Bronchial smooth muscle cell (primary cell): ENCODE data around the gene ZNF507. TPM values are rescaled to one million over a fixed set of nuclear protein-coding genes. Genes with fewer than 3 reads are reported as not detected.

Source experiments
- total RNA-seq: library from RNA; depleted of rRNA; stranded (reverse); fragments of >200 nt; gene quantifications from 2 replicates; pipeline ENCODE4 v1.2.1, GENCODE V29; 2014

ZNF507 gene
- 6.8 and 8.0 TPM in 2 replicates for total RNA-seq

GRCh38 chr19:32345261-32346207 is at the start of gene ZNF507:
TSS of gene ZNF507 (plus strand) at chr19:32345610. CDS start at chr19:32352831, 7,221 bp downstream.

GRCh38 chr19:32405431-32406160 is 60.2 kb downstream of the ZNF507 start, which contains the start of gene DPY19L3:
TSS of gene DPY19L3 (plus strand) at chr19:32405770. CDS start at chr19:32408254, 2,484 bp downstream.

Other genes starting within 250 kb of the ZNF507 start
- gene DPY19L3, start 60.2 kb downstream of the ZNF507 start, total RNA-seq: 15.8 and 17.7 TPM in 2 replicates
- gene PDCD5, start 235.6 kb downstream of the ZNF507 start, total RNA-seq: 96.3 and 112 TPM in 2 replicates